AG04450 (cell line): Measurements from ENCODE around the gene IQCE. TPM values are rescaled to one million over a fixed set of nuclear protein-coding genes. Genes with fewer than 3 reads are reported as not detected.
A peak's percentile ranks its signal among the peaks of the same experiment; 100 is the strongest.

ENCODE experiments used
- CTCF ChIA-PET: fragments of 300-600, 350-600 bp; formaldehyde crosslinking; extraction: SDS; loops from one replicate; lab custom pipeline; 2022; ENCODE audit warnings: antibody characterized with exemption, inconsistent platforms; lab: Charles Lee
- POLR2A ChIA-PET: fragments of 350-600 bp; formaldehyde crosslinking; extraction: SDS; loops from one replicate; lab custom pipeline; 2021; ENCODE audit warnings: antibody characterized with exemption, inconsistent platforms; lab: Yijun Ruan, JAX
- DNase-seq: peaks from one replicate; pipeline ENCODE4 v3.0.0-alpha.2; 2011; ENCODE audit warnings: low read depth, low spot score
- H3K27ac ChIP-seq: one replicate; pipeline ENCODE4 v1.5.1; 2012; ENCODE audit warnings: low read depth, low read length, control low read depth
- H3K27me3 ChIP-seq: one replicate; pipeline ENCODE4 v1.6.0; 2012; ENCODE audit warnings: low read length; ENCODE audit not compliant: control insufficient read depth, insufficient read depth
- H3K4me3 ChIP-seq: 2 replicates; pipeline ENCODE4 v1.5.1; 2011; ENCODE audit warnings: mild to moderate bottlenecking, low read depth, low read length, control low read depth
- H3K9me3 ChIP-seq: 2 replicates; pipeline ENCODE4 v1.5.1; 2012; ENCODE audit warnings: low read length; ENCODE audit not compliant: control insufficient read depth, insufficient read depth
- polyA plus RNA-seq: library from polyadenylated mRNA; depleted of rRNA; stranded (reverse); fragments of >200 nt; gene quantifications from 2 replicates; pipeline ENCODE4 v1.2.3, GENCODE V29; 2011
- TF ChIP-seq, protein P1 (sequence below): IDR thresholded peaks from 2 replicates; pipeline ENCODE4 v1.5.1; 2011; ENCODE audit warnings: low read depth, low read length, control low read depth, inconsistent platforms

The IQCE gene
- polyA plus RNA-seq, 1 experiment: 6.8 TPM

DNA sequence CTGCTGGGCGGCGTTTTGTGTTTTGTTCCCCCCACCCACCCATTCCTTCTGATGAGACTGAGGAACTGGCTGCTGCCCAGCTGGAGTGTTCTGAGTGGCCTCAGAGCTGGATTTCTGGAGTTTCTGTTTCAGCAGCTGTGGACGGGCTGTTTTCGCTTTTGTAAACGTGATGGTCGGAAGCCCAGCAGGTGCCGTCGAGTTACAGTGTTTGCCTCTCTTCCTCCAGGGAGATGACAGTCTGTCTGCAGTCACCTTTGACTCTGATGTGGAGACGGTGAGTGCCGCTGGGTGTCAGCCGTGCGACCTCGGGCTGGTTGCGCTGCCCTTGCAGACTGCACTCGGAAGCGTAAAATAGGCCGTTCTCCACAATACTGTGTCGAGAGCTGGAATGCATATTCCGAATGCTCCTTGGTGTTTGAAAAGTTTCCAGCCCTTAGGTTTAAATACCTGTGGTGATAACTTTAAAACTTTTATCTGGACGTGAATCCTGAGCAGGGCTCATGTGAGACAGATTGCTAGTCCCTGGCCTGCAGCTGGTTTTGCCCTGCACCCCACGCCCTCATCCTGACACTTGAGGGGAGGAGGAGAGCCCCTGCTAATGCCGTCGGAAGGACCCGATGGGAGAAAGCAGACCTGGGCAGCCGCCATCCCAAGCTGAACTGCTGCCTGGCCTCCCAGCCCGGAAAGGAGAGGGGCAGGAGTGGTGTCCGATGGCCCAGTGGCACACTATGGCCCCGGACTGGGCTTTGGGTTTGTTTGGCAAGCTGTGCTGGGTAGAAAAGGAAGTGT lies 8.3 kb downstream of the IQCE start:
- ChIA-PET CTCF (interaction anchor here (0.5 to 1.7 kb wide), 12 partner anchors 19 to 702 kb away, joined by 3 to 8 read pairs (median 4); no protein-coding TSS in a partner anchor), POLR2A (interaction anchor here (0.6 to 0.7 kb wide), 2 partner anchors 13 to 21 kb away, joined by 3 read pairs; no protein-coding TSS in a partner anchor)
- Histone ChIP-seq H3K4me3 (peak overlapping the region; percentile 62), H3K9me3 (no peaks in the 10 kb centered on the region), H3K27me3 (no peaks in the 10 kb centered on the region), H3K27ac (peak overlapping the region; percentile 57)
- TF ChIP-seq, protein P1, sequence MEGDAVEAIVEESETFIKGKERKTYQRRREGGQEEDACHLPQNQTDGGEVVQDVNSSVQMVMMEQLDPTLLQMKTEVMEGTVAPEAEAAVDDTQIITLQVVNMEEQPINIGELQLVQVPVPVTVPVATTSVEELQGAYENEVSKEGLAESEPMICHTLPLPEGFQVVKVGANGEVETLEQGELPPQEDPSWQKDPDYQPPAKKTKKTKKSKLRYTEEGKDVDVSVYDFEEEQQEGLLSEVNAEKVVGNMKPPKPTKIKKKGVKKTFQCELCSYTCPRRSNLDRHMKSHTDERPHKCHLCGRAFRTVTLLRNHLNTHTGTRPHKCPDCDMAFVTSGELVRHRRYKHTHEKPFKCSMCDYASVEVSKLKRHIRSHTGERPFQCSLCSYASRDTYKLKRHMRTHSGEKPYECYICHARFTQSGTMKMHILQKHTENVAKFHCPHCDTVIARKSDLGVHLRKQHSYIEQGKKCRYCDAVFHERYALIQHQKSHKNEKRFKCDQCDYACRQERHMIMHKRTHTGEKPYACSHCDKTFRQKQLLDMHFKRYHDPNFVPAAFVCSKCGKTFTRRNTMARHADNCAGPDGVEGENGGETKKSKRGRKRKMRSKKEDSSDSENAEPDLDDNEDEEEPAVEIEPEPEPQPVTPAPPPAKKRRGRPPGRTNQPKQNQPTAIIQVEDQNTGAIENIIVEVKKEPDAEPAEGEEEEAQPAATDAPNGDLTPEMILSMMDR: no peak
- peak; percentile 69 for DNase-seq

DNA sequence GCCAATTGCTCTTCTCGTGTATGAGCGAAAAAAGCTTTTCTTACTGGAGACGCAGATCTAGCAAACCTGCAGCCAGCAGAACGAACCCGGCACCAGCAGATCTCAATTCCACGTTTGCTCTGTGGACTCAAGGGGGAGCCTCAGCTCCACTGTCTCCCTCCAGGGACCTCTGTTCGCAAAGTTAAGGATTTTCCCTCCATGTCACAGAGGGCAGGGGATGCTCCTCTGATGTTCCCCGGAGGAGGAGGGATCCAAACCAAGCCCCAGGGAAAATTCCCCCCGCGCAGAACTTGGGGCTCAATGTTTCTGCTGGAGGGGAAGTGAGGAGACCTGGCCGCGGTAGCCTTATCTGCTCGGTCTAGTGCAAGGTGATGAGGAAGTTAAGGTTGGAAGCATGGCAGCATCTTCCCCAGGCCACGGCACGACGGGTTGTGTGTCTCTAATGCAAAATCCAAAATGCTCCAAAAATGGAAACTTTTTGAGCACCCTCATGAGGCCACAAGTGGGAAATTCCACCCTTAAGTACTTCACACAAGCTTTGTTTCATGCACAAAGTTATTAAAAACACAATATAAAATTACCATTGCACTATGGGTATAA lies 9.0 kb downstream of the IQCE start:
- ChIA-PET POLR2A (no interaction called here), CTCF (interaction anchor here (0.6 to 1.7 kb wide), 11 partner anchors 8 to 701 kb away, joined by 3 to 8 read pairs (median 3); no protein-coding TSS in a partner anchor)
- no peaks in the 10 kb centered on the region for H3K27me3 ChIP-seq
- TF ChIP-seq, protein P1: peak; percentile 77
- H3K27ac ChIP-seq: peak overlapping the region; percentile 57
- no peak for DNase-seq
- H3K9me3 ChIP-seq: no peaks in the 10 kb centered on the region
- no peak overlapping the region for H3K4me3 ChIP-seq

DNA sequence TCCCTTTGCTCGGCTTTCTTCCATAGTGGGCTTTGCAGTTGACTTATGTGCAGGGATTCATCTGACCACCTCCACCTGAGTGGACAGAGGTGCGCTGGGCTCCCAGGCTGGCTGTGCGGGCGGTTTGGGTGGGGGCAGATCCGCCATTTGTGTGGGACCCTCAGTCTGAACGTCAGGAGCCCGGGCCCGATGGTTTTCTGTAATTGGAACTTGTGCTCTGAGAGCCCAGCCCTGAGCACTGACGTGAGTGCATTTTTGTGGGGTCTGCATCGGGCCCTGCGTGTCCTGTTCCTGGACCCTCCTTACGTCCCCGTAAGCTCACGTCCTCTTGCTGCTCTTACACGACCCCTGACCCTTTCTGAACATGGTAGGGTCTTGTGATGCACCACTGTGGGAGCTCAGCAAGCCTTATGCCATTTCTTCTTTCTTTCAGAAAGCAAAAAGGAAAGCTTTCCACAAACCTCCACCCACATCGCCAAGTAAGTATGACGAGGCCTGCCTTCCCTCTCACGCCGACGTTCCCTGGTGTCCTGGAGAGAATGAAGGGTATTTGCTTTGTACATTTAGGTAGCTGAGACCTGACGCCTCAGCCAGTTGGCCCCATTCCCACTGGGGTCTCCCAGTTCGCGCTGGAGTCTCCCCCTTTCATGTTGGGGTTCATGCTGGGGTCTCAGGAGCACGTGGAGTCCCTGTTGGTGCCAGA lies 9.9 kb downstream of the IQCE start:
- Histone ChIP-seq H3K4me3 (no peak overlapping the region), H3K27ac (no peak overlapping the region), H3K27me3 (no peaks in the 10 kb centered on the region), H3K9me3 (no peaks in the 10 kb centered on the region)
- TF ChIP-seq, protein P1: no peak
- ChIA-PET CTCF (interaction anchor here (0.6 to 1.5 kb wide), 4 partner anchors 9 to 298 kb away, joined by 3 to 8 read pairs (median 4); no protein-coding TSS in a partner anchor), POLR2A (no interaction called here)
- no peak for DNase-seq

DNA sequence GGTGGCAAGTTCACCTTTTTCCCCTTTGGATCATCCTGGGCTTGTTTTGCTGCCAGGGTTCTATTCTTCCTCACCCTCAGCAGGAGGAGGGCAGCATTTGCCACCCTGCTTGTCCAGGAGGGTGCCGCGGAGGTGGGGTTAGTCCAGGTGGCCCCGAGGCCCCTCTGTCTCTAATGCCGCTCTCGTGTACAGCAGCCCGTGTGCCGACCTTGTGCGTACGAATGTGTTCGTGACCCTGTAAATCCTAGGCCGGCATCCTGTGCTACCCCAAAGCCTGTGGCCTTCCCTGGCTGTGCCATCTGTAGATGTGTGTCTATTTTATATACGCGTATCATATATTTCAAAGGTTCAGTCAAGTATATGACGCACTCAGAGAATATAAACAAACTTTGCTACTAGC lies 10.6 kb downstream of the IQCE start:
- H3K27ac ChIP-seq: no peak overlapping the region
- CTCF ChIA-PET: no interaction called here
- no peaks in the 10 kb centered on the region for H3K9me3 ChIP-seq
- POLR2A ChIA-PET: no interaction called here
- TF ChIP-seq, protein P1: no peak
- DNase-seq: no peak
- no peak overlapping the region for H3K4me3 ChIP-seq
- no peaks in the 10 kb centered on the region for H3K27me3 ChIP-seq
